Left forelimb (tissue), 1 donor: ENCODE measurements around the gene CRIP1.
A peak's percentile ranks its signal among the peaks of the same experiment; 100 is the strongest.

Experiments used
- DNase-seq: peaks from one replicate; pipeline ENCODE4 v3.0.0-alpha.2; 2018; ENCODE audit warnings: low spot score

Gene CRIP1

GRCh38 chr14:105492971-105493871, 6.5 kb downstream of the CRIP1 start:
- DNase-seq, result no peak

- DNase-seq, result no peak
Observed at GRCh38 chr14:105493921-105494605, 7.4 kb downstream of the CRIP1 start.

- DNase-seq, result no peak
Observed at GRCh38 chr14:105494606-105494929, 7.9 kb downstream of the CRIP1 start.

- DNase-seq, result peak; percentile 67
Observed at GRCh38 chr14:105495101-105495989, 8.7 kb downstream of the CRIP1 start.

GRCh38 chr14:105495990-105496830, 9.5 kb downstream of the CRIP1 start:
- DNase-seq, result no peak

- DNase-seq, result no peak
Observed at GRCh38 chr14:105496831-105497591, 10.3 kb downstream of the CRIP1 start.

- DNase-seq, result no peak
Observed at GRCh38 chr14:105497671-105498429, 11.2 kb downstream of the CRIP1 start.

- DNase-seq, result no peak
Observed at GRCh38 chr14:105498430-105499255, 12.0 kb downstream of the CRIP1 start.

- no peak for DNase-seq
Observed at GRCh38 chr14:105499256-105500035, 12.8 kb downstream of the CRIP1 start.

GRCh38 chr14:105500036-105500725, 13.5 kb downstream of the CRIP1 start:
- no peak for DNase-seq

- no peak for DNase-seq
Observed at GRCh38 chr14:105500726-105501101, 14.0 kb downstream of the CRIP1 start.

GRCh38 chr14:105501504-105502291, 15.0 kb downstream of the CRIP1 start:
- no peak for DNase-seq

GRCh38 chr14:105502446-105503295, 16.0 kb downstream of the CRIP1 start:
- no peak for DNase-seq

GRCh38 chr14:105503296-105503640, 16.6 kb downstream of the CRIP1 start:
- no peak for DNase-seq

GRCh38 chr14:105503935-105504692, 17.4 kb downstream of the CRIP1 start:
- no peak for DNase-seq
